ENCODE measurements around the gene ATP6V0E2. TPM values are rescaled to one million over a fixed set of nuclear protein-coding genes. Genes with fewer than 3 reads are reported as not detected.

Gene ATP6V0E2
- polyA plus RNA-seq, 2 of the 4 experiments (the other 2 are of a cell fraction): 17.3 to 44.9 TPM

DNA sequence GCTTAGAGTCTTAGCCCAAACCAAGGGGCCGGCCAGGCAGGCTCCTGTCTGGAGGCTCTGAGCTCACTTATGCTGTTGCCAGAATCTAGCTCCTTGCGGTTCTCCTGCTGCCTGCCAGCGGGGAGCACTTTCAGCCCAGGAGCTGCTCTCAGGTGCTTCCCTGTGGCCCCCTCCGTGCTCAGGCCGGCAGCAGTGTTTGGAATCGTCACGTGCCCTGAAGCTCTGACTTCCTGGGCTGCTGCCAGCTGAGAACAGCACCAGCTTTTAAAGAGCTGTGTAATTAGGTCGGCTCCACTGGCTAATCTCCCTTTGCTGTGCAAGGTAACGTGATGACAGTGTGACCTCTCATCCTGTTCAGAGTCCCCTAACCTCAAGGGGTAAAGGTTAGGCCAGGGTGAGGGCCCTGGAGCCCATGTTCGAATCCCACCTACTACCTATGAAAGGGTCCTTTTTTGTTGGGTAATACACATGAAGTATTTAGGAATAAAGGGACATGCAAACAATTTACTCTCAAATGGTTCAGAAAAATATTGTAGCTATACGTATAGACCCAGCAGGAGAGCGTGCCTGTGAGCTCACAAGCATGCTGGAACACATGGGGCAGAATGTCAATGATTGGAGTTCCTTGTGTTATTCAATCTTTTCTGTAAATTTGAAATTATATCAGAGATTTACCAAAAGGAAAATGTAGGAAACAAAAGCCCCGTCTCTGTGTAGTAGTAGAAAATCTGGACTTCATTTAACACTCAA is 19.0 kb upstream of the ATP6V0E2 start:
- H3K27ac ChIP-seq: no peak overlapping the region
- TF ChIP-seq ZC3H11A (IDR thresholded peaks at IDR 0.05) (no peak), FOXS1 (CRISPR knock-in tag; IDR thresholded peaks at IDR 0.05) (no peak), JUNB (IDR thresholded peaks at IDR 0.05) (no peak), MAZ (IDR thresholded peaks at IDR 0.05; ENCODE audit: borderline replicate concordance, low read depth, low read length) (no peak), NR3C1 (IDR thresholded peaks at IDR 0.05) (no peak), PHF8 (IDR thresholded peaks at IDR 0.05; ENCODE audit: borderline replicate concordance, low read depth) (no peak), HOXA7 (CRISPR knock-in tag; IDR thresholded peaks at IDR 0.05) (no peak)
- TF ChIP-seq, protein P1, sequence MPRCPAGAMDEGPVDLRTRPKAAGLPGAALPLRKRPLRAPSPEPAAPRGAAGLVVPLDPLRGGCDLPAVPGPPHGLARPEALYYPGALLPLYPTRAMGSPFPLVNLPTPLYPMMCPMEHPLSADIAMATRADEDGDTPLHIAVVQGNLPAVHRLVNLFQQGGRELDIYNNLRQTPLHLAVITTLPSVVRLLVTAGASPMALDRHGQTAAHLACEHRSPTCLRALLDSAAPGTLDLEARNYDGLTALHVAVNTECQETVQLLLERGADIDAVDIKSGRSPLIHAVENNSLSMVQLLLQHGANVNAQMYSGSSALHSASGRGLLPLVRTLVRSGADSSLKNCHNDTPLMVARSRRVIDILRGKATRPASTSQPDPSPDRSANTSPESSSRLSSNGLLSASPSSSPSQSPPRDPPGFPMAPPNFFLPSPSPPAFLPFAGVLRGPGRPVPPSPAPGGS (IDR thresholded peaks at IDR 0.05): no peak
- TF ChIP-seq, protein P2, sequence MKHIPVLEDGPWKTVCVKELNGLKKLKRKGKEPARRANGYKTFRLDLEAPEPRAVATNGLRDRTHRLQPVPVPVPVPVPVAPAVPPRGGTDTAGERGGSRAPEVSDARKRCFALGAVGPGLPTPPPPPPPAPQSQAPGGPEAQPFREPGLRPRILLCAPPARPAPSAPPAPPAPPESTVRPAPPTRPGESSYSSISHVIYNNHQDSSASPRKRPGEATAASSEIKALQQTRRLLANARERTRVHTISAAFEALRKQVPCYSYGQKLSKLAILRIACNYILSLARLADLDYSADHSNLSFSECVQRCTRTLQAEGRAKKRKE (CRISPR knock-in tag; IDR thresholded peaks at IDR 0.05; ENCODE audit: low read depth): no peak
- TF ChIP-seq, protein P3, sequence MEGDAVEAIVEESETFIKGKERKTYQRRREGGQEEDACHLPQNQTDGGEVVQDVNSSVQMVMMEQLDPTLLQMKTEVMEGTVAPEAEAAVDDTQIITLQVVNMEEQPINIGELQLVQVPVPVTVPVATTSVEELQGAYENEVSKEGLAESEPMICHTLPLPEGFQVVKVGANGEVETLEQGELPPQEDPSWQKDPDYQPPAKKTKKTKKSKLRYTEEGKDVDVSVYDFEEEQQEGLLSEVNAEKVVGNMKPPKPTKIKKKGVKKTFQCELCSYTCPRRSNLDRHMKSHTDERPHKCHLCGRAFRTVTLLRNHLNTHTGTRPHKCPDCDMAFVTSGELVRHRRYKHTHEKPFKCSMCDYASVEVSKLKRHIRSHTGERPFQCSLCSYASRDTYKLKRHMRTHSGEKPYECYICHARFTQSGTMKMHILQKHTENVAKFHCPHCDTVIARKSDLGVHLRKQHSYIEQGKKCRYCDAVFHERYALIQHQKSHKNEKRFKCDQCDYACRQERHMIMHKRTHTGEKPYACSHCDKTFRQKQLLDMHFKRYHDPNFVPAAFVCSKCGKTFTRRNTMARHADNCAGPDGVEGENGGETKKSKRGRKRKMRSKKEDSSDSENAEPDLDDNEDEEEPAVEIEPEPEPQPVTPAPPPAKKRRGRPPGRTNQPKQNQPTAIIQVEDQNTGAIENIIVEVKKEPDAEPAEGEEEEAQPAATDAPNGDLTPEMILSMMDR (IDR thresholded peaks at IDR 0.05): no peak
- TF ChIP-seq, protein P4, sequence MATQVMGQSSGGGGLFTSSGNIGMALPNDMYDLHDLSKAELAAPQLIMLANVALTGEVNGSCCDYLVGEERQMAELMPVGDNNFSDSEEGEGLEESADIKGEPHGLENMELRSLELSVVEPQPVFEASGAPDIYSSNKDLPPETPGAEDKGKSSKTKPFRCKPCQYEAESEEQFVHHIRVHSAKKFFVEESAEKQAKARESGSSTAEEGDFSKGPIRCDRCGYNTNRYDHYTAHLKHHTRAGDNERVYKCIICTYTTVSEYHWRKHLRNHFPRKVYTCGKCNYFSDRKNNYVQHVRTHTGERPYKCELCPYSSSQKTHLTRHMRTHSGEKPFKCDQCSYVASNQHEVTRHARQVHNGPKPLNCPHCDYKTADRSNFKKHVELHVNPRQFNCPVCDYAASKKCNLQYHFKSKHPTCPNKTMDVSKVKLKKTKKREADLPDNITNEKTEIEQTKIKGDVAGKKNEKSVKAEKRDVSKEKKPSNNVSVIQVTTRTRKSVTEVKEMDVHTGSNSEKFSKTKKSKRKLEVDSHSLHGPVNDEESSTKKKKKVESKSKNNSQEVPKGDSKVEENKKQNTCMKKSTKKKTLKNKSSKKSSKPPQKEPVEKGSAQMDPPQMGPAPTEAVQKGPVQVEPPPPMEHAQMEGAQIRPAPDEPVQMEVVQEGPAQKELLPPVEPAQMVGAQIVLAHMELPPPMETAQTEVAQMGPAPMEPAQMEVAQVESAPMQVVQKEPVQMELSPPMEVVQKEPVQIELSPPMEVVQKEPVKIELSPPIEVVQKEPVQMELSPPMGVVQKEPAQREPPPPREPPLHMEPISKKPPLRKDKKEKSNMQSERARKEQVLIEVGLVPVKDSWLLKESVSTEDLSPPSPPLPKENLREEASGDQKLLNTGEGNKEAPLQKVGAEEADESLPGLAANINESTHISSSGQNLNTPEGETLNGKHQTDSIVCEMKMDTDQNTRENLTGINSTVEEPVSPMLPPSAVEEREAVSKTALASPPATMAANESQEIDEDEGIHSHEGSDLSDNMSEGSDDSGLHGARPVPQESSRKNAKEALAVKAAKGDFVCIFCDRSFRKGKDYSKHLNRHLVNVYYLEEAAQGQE (IDR thresholded peaks at IDR 0.05): no peak
- no peak for DNase-seq (ENCODE audit: low read depth in 1 of 2, low spot score in 1 of 2)
- ChIA-PET POLR2A (interaction anchor here (0.6 kb wide), 1 partner anchor 13 kb away, joined by 4 read pairs; no protein-coding TSS in a partner anchor), CTCF (interaction anchor here (1.5 kb wide), 1 partner anchor 19 kb away, joined by 5 read pairs; no protein-coding TSS in a partner anchor)
- peak in 1 of 2 experiments; percentile 28; a peak in 2 of 6 replicates for ATAC-seq
- H3K9me3 ChIP-seq: no peaks in the 10 kb centered on the region
- peaks cover 9% of the 10 kb centered on the region; the same call in 2 of the 3 replicates for H3K4me1 ChIP-seq
- H3K4me2 ChIP-seq: no peak overlapping the region
- FAIRE-seq: no peak
- WGBS (ENCODE audit: missing lambda C conversion rate): 63% methylated on average over 13 of the region's 13 CpGs
- H3K4me3 ChIP-seq: no peak overlapping the region

DNA sequence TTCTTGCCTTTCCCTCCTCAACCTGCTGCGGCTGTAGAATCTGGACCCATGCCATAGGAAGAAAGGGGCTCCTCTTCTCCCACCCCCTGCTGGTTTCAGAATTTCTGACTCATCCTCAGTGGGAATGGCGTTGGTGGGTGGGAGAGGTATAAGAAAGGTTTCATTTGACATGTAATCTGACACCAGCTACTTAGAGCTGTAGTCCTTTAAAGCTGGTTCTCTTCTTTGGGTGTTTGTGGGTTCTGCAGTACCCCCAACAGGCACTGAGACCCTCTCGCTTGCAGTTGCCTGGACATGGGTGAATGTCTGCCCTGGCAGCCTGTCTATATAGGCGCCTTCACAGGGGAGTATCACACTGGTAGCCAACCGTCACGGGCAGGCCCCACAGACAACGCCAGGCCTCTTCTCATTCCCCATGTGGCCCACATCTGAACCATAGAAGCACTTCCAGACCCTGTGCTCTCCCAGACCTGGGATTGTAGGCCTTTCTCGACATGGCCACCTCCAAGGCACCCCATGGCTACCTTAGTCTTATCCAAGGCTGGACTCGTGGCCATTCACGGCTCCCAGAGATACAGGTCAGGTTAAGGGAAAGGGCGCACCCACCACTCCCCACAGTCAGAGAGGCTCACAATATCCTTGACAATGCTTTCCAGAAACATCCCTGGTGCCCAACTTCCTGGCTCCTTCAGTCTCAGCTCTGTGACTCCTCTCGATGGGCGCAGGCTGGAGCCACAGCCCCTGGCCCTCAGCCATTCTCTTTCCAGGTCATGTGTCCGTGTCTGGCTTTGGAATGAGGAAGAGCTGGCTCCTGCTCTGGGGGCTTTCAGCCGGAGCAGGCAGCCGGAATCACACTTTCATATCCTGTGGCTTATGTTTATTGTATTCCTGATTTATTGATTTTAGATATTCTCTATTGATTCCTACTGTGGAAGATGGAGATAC is 18.1 kb upstream of the ATP6V0E2 start:
- FAIRE-seq (no peak), DNase-seq (ENCODE audit: low read depth in 1 of 2, low spot score in 1 of 2) (no peak), ATAC-seq (peak in 1 of 2 experiments; percentile 27; a peak in 2 of 6 replicates)
- POLR2A ChIA-PET: no interaction called here
- CTCF ChIA-PET: interaction anchor here (0.8 kb wide), 1 partner anchor 27 kb away, joined by 3 read pairs; no protein-coding TSS in a partner anchor
- H3K9me3 ChIP-seq: no peaks in the 10 kb centered on the region
- H3K4me1 ChIP-seq: peaks cover 9% of the 10 kb centered on the region; the same call in 2 of the 3 replicates
- no peak overlapping the region for H3K27ac ChIP-seq
- H3K4me3 ChIP-seq: no peak overlapping the region
- no peak overlapping the region for H3K4me2 ChIP-seq
- WGBS (ENCODE audit: missing lambda C conversion rate): 79% methylated on average over 16 of the region's 16 CpGs
- TF ChIP-seq FOSL2 (IDR thresholded peaks at IDR 0.05) (no peak), FOSL2 (CRISPR knock-in tag; IDR thresholded peaks at IDR 0.05) (no peak), PHF8 (IDR thresholded peaks at IDR 0.05; ENCODE audit: borderline replicate concordance, low read depth) (no peak), ZSCAN20 (CRISPR knock-in tag; IDR thresholded peaks at IDR 0.05) (no peak), ZC3H11A (IDR thresholded peaks at IDR 0.05) (no peak), FOSB (CRISPR knock-in tag; IDR thresholded peaks at IDR 0.05) (no peak), EP300 (IDR thresholded peaks at IDR 0.05) (no peak), SREBF2 (IDR thresholded peaks at IDR 0.05) (no peak), HOXB13 (CRISPR knock-in tag; IDR thresholded peaks at IDR 0.05; ENCODE audit: low read depth) (no peak), RARB (CRISPR knock-in tag; IDR thresholded peaks at IDR 0.05) (no peak), EHF (CRISPR knock-in tag; IDR thresholded peaks at IDR 0.05) (no peak), NPAS2 (CRISPR knock-in tag; IDR thresholded peaks at IDR 0.05; ENCODE audit: borderline replicate concordance) (no peak), HOXB5 (CRISPR knock-in tag; IDR thresholded peaks at IDR 0.05) (no peak), HDAC2 (IDR thresholded peaks at IDR 0.05) (no peak), RNF2 (IDR thresholded peaks at IDR 0.05; ENCODE audit: borderline replicate concordance, low read depth) (no peak)
- TF ChIP-seq, protein P5, sequence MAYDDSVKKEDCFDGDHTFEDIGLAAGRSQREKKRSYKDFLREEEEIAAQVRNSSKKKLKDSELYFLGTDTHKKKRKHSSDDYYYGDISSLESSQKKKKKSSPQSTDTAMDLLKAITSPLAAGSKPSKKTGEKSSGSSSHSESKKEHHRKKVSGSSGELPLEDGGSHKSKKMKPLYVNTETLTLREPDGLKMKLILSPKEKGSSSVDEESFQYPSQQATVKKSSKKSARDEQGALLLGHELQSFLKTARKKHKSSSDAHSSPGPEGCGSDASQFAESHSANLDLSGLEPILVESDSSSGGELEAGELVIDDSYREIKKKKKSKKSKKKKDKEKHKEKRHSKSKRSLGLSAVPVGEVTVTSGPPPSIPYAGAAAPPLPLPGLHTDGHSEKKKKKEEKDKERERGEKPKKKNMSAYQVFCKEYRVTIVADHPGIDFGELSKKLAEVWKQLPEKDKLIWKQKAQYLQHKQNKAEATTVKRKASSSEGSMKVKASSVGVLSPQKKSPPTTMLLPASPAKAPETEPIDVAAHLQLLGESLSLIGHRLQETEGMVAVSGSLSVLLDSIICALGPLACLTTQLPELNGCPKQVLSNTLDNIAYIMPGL (CRISPR knock-in tag; IDR thresholded peaks at IDR 0.05; ENCODE audit: borderline replicate concordance): no peak
